Glomerular visceral epithelial cell (primary cell): Measurements from ENCODE around the gene ANGPTL4.
A peak's percentile ranks its signal among the peaks of the same experiment; 100 is the strongest.
"Not testable (repeated sequence)": the region's sequence is repeated elsewhere in the genome, so short reads cannot be mapped to it uniquely, and the experiment has no call there.

Source experiments
- DNase-seq: peaks from one replicate; pipeline ENCODE4 v3.0.0-alpha.2; 2016; ENCODE audit errors: extremely low spot score

Gene ANGPTL4

GRCh38 chr19:8334458-8335342, 29.3 kb upstream of the ANGPTL4 start:
- DNase-seq = peak; percentile 78

- DNase-seq = no peak
These were observed 28.4 kb upstream of the ANGPTL4 start for GRCh38 chr19:8335343-8336071.

DNA sequence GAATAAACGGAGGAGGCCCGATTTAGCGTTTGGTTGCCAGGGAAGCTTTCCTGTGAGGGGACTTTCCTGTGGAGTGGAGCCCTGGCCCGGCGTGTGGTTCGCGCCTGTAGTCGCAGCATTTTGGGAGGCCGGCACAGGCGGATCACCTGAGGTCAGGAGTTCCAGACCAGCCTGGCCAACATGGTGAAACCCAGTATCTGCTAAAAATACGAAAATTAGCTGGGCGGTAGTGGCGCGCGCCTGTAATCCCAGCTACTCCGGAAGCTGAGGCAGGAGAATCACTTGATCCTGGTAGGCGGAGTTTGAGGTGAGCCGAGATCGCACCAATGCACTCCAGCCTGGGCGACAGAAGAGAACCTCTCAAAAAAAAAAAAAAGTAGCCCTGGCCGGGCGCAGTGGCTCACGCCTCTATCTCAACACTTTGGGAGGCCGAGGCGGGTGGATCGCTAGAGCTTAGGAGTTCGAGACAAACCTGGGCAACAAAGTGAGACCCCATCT, 27.8 kb upstream of the ANGPTL4 start:
- no peak for DNase-seq

GRCh38 chr19:8336660-8337059, 27.3 kb upstream of the ANGPTL4 start:
- DNase-seq = no peak

DNA sequence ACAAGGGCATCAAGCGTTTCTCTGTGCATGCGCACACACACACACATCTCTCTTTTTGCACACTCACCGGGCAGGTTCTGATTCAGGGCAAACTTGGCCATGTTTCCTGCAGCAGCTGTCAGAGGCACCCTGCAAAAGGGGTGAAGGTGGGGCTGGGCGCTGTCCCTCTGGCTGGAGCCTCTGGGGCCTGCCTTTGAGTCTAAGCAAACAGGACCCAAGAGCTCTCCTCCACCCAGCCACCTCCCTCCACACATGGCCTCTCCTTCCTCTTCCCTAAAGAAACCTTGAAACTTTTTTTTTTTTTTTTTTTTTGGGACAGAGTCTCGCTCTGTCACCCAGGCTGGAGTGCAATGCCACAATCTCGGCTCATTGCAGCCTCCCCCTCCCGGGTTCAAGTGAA, 26.2 kb upstream of the ANGPTL4 start:
- no peak for DNase-seq

- no peak for DNase-seq
These were observed 25.1 kb upstream of the ANGPTL4 start for GRCh38 chr19:8338835-8339234.

GRCh38 chr19:8340341-8341096, 23.4 kb upstream of the ANGPTL4 start:
- no peak for DNase-seq

GRCh38 chr19:8341504-8341903, 22.5 kb upstream of the ANGPTL4 start:
- DNase-seq = not testable (repeated sequence)

DNA sequence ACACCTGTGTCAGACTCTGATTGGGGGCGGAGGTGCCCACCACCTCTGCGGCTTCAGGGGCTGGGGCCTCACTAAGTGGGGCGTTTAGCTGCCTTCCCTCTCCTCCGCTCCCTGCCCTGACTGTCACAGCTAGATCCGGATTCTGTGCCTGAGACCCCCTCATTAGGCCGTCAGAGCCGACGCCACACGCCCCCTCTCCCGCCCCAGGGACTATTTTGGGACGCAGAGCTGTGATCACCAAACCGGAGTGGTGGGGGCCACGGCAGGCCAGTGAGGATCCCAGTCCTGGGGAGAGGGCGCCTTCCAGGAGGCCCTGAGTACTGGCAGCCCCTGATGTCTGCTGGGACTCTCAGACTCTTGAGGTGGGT, 21.7 kb upstream of the ANGPTL4 start:
- DNase-seq = no peak

DNA sequence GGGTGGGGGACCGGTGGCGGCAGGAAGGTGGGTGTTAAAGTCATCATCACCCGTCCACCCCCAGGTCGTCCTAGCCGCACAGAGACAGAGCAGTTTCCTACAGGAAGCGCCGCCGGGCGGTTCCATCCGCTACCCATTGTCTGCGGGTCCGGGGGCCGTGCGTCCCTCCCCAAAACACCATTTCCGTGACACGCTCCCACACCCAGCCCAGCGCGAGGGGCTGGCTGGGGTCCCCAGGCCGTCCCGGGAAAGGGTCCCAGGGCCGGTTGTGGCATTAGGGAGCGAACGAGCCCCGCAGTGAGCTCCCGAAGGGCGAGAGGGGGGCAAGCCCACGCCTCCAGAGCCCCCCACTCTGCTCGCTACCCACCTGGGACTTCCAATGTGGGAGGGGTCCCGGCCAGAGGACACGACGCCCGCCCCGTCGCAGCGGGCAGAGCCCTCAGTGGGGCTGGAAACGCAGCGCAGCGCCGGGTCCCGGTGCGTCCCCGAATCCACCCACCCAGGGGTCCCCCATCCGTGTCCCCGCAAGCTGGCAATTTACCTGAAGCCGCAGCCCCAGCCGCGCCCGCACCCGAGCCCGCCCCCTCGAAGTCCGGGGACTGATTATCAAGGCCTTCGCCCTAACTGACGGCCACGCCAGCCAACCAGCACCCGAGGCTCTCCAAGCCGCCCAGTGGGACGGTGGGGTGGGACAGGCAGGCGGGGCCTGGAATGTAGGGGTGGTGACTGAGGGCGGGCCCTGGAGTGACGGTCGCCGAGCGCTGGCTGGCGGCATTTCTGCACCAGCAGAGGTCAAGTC, 21.1 kb upstream of the ANGPTL4 start, which contains the start of gene KANK3:
Gene KANK3, minus strand, starts transcription at position 579 of the 799 bp plus-strand sequence. CDS start 5,434 bp downstream, outside the sequence.
- DNase-seq = peak; percentile 89

- no peak for DNase-seq
These were observed 20.5 kb upstream of the ANGPTL4 start for GRCh38 chr19:8343483-8343844.

GRCh38 chr19:8349629-8350372, 14.2 kb upstream of the ANGPTL4 start:
- DNase-seq = not testable (repeated sequence)

DNA sequence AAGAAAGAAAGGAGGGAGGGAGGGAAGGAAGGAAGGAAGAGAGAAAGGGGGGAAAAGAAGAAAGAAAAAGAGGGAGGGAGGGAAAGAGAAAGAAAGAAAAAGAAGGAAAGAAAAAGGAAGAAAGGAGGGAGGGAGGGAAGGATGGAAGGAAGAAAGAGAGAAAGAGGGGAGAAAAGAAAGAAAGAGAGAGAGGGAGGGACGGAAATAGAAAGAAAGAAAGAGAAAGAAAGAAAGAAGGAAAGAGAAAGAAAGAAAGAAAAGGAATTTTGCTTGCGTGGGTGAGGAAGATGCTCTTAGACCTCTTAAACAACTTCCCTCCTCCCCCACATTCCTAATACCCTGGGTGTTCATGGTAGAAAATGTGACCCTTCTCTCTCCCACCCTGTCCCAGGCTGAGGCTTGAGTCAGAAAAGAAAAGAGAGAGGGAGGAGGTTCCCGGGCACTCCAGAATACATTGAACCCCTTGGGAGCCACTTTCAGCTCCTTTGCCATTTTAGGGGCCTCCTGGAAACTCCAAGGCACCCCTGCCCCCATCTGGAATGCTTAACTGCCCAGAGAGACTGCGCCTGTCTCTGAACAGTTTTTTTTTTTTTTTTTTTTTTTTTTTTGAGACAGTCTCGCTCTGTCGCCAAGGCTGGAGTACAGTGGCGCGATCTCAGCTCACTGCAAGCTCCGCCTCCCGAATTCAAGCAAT, 11.7 kb upstream of the ANGPTL4 start:
- no peak for DNase-seq

GRCh38 chr19:8352845-8353244, 11.1 kb upstream of the ANGPTL4 start:
- not testable (repeated sequence) for DNase-seq

DNA sequence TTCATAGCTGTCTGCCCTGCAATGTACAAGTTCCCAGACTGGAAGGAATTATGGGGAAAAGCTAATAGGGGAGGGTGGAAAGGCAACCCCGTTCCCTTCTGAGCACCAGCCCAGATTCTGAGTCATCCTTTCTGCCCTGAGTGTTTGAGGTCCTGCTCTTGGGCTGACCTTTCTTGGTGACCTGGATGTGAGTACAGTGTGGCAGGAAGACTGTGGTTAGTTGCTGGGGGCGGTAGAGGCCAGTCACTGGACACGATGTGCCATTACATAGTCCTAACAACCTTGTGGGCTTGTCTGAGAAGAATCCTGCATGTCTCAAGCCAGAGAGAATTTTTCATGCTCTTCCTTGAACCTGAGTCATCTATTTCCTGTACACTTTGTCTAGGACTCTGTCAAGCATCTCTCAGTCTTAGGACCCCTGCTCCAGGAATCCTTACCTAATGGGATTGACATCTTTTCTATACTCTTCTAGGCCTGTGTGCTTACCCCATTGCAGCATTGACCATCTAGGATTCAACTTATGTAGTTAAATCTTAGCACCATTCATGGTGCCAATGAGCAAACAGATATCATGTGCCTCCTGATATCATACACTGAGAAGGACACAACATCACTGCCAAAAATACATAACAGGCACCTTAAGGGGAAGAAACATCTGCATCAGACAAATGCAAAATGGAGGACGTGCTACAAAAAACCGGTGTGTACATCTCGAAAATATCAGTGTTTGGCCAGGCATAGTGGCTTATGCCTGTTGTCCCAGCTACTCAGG, 8.1 kb upstream of the ANGPTL4 start:
- peak; percentile 99 for DNase-seq

- no peak for DNase-seq
These were observed 6.9 kb upstream of the ANGPTL4 start for GRCh38 chr19:8357007-8357521.

DNA sequence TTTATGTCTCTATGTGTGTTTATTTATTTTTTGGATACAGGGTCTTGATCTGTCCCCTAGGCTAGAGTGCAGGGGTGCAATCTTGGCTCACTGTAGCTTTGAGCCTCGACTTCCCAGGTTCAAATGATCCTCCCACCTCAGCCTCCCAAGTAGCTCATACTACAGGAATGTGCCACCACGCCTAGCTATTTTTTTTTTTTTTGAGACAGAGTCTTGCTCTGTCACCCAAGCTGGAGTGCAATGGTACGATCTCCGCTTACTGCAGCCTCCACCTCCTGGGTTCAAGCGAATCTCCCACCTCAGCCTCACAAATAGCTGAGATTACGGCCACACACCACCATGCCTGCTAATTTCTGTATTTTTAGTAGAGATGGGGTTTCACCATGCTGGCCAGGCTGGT, 5.0 kb upstream of the ANGPTL4 start:
- no peak for DNase-seq

GRCh38 chr19:8360196-8360595, 3.8 kb upstream of the ANGPTL4 start:
- DNase-seq = no peak
